Thyroid gland (tissue), 4 donors: ENCODE measurements around the gene TMEM132D.

ENCODE experiments used
- CTCF ChIP-seq, 6 experiments: fragments of 200-600 bp in 3 of 6; fragments of 450-650 bp in 3 of 6; sonication (generic) in 3 of 6; IDR thresholded peaks; one replicate each; pipeline ENCODE4 v1.5.1; 2016 to 2019; ENCODE audit warnings: antibody characterized with exemption in 6 of 6, mild to moderate bottlenecking in 2 of 6, inconsistent platforms in 1 of 6, moderate library complexity in 1 of 6
- POLR2A ChIP-seq, 2 donors: fragments of 450-650 bp; IDR thresholded peaks; one replicate each; pipeline ENCODE4 v1.6.1; 2017; ENCODE audit warnings: antibody characterized with exemption in 2 of 2, mild to moderate bottlenecking in 2 of 2, moderate library complexity in 1 of 2

GRCh38 chr12:129195081-129195480, 708.7 kb downstream of the TMEM132D start:
- no peak for TF ChIP-seq POLR2A (IDR thresholded peaks at IDR 0.05)
- TF ChIP-seq CTCF (IDR thresholded peaks at IDR 0.05), result no peak
